ENCODE results near the gene ASH1L.
"Not testable (repeated sequence)": the region's sequence is repeated elsewhere in the genome, so short reads cannot be mapped to it uniquely, and the experiment has no call there.

ASH1L gene

GRCh38 chr1:155296661-155297060 is 265.9 kb downstream of the ASH1L start:
- Histone ChIP-seq H3K36me3 (no peaks in the 10 kb centered on the region), H3K4me1 (ENCODE audit: control insufficient read depth in 1 of 2, insufficient read depth in 1 of 2, low read depth in 1 of 2, low read length in 1 of 2) (no peaks in the 10 kb centered on the region), H3K9me3 (no peaks in the 10 kb centered on the region), H3K27ac (no peak overlapping the region), H3K27me3 (peaks cover 60% of the 10 kb centered on the region), H3K4me3 (ENCODE audit: low read depth in 1 of 2, low read length in 1 of 2) (no peak overlapping the region)
- TF ChIP-seq CTCF (IDR thresholded peaks at IDR 0.05), result no peak

- TF ChIP-seq CTCF (IDR thresholded peaks at IDR 0.05), result no peak
- Histone ChIP-seq H3K4me1 (ENCODE audit: control insufficient read depth in 1 of 2, insufficient read depth in 1 of 2, low read depth in 1 of 2, low read length in 1 of 2) (no peaks in the 10 kb centered on the region), H3K4me3 (ENCODE audit: low read depth in 1 of 2, low read length in 1 of 2) (no peak overlapping the region), H3K9me3 (no peaks in the 10 kb centered on the region), H3K27ac (no peak overlapping the region), H3K36me3 (no peaks in the 10 kb centered on the region), H3K27me3 (peaks cover 67% of the 10 kb centered on the region)
These were observed 266.7 kb downstream of the ASH1L start for GRCh38 chr1:155295942-155296267.

GRCh38 chr1:155295183-155295941 is 267.2 kb downstream of the ASH1L start:
- Histone ChIP-seq H3K9me3 (no peaks in the 10 kb centered on the region), H3K27ac (no peak overlapping the region), H3K4me3 (ENCODE audit: low read depth in 1 of 2, low read length in 1 of 2) (no peak overlapping the region), H3K36me3 (no peaks in the 10 kb centered on the region), H3K4me1 (ENCODE audit: control insufficient read depth in 1 of 2, insufficient read depth in 1 of 2, low read depth in 1 of 2, low read length in 1 of 2) (no peaks in the 10 kb centered on the region), H3K27me3 (peaks cover 70% of the 10 kb centered on the region)
- no peak for TF ChIP-seq CTCF (IDR thresholded peaks at IDR 0.05)

GRCh38 chr1:155294520-155295182 is 268.0 kb downstream of the ASH1L start:
- Histone ChIP-seq H3K27me3 (peaks cover 77% of the 10 kb centered on the region), H3K27ac (no peak overlapping the region), H3K4me1 (ENCODE audit: control insufficient read depth in 1 of 2, insufficient read depth in 1 of 2, low read depth in 1 of 2, low read length in 1 of 2) (no peaks in the 10 kb centered on the region), H3K36me3 (no peaks in the 10 kb centered on the region), H3K4me3 (ENCODE audit: low read depth in 1 of 2, low read length in 1 of 2) (no peak overlapping the region), H3K9me3 (no peaks in the 10 kb centered on the region)
- no peak for TF ChIP-seq CTCF (IDR thresholded peaks at IDR 0.05)

- H3K27me3 ChIP-seq, result peaks cover 77% of the 10 kb centered on the region
- no peak for TF ChIP-seq CTCF (IDR thresholded peaks at IDR 0.05)
These were observed 269.4 kb downstream of the ASH1L start for GRCh38 chr1:155293086-155293749.

GRCh38 chr1:155291006-155291405 is 271.6 kb downstream of the ASH1L start:
- not testable (repeated sequence) for H3K36me3 ChIP-seq; H3K4me3 ChIP-seq (ENCODE audit: low read depth in 1 of 2, low read length in 1 of 2); H3K9me3 ChIP-seq; H3K4me1 ChIP-seq (ENCODE audit: control insufficient read depth in 1 of 2, insufficient read depth in 1 of 2, low read depth in 1 of 2, low read length in 1 of 2); H3K27ac ChIP-seq
- H3K27me3 ChIP-seq, result peaks cover 60% of the 10 kb centered on the region

More at GRCh38 chr1:155293086-155293749, 269.4 kb downstream of the ASH1L start:
- H3K4me3 ChIP-seq (ENCODE audit: low read depth in 1 of 2, low read length in 1 of 2), result no peak overlapping the region
- no peak overlapping the region for H3K27ac ChIP-seq
- no peaks in the 10 kb centered on the region for H3K4me1 ChIP-seq (ENCODE audit: control insufficient read depth in 1 of 2, insufficient read depth in 1 of 2, low read depth in 1 of 2, low read length in 1 of 2)
- H3K36me3 ChIP-seq, result no peaks in the 10 kb centered on the region
- H3K9me3 ChIP-seq, result no peaks in the 10 kb centered on the region
